RWPE1 (cell line): ENCODE data around the gene RAP1GAP2.

ENCODE experiments used
- CTCF ChIA-PET: fragments of 350-600 bp; sonication (Branson Sonifier 250); formaldehyde crosslinking; extraction: SDS; loops from one replicate; lab custom pipeline; 2021; lab: Yijun Ruan, JAX
- POLR2A ChIA-PET: fragments of 400-600 bp; formaldehyde crosslinking; extraction: SDS; loops from one replicate; lab custom pipeline; 2020; ENCODE audit warnings: antibody characterized with exemption; ENCODE audit not compliant: low non-redundant PET; lab: Yijun Ruan, JAX
- DNase-seq: peaks from one replicate; pipeline ENCODE4 v3.0.0; 2012; ENCODE audit warnings: low spot score
- H3K27ac ChIP-seq: fragments of 450-650 bp; 2 replicates; pipeline ENCODE4 v1.5.1; 2017
- TF ChIP-seq, protein P1 (sequence below): fragments of 450-650 bp; conservative IDR thresholded peaks from 2 replicates; pipeline ENCODE4 v1.5.1; 2017; ENCODE audit warnings: low read depth, mild to moderate bottlenecking

The RAP1GAP2 gene

DNA sequence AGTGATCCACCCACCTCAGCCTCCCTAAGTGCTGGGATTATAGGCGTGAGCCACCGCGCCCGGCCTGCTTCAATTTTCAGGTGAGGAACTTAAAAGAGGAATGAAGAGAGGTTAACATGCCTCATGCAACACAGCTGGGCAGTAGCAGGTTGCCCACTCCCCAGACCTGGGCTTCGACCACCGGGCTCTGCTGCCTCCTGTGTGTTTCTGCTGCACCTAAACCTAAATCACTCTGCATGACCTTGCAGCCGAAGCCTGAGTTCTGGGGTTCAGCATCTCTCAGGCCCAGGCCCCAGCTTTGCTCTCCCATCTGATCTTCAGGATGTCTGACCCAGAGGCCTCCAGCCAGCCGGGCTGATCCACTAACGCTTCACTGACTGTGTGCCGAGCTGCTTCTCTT is 154.6 kb downstream of the RAP1GAP2 start:
- TF ChIP-seq, protein P1, sequence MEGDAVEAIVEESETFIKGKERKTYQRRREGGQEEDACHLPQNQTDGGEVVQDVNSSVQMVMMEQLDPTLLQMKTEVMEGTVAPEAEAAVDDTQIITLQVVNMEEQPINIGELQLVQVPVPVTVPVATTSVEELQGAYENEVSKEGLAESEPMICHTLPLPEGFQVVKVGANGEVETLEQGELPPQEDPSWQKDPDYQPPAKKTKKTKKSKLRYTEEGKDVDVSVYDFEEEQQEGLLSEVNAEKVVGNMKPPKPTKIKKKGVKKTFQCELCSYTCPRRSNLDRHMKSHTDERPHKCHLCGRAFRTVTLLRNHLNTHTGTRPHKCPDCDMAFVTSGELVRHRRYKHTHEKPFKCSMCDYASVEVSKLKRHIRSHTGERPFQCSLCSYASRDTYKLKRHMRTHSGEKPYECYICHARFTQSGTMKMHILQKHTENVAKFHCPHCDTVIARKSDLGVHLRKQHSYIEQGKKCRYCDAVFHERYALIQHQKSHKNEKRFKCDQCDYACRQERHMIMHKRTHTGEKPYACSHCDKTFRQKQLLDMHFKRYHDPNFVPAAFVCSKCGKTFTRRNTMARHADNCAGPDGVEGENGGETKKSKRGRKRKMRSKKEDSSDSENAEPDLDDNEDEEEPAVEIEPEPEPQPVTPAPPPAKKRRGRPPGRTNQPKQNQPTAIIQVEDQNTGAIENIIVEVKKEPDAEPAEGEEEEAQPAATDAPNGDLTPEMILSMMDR, result no peak
- POLR2A ChIA-PET, result no interaction called here
- CTCF ChIA-PET, result interaction anchor here (0.7 kb wide), 1 partner anchor 32 kb away, joined by 4 read pairs; no protein-coding TSS in a partner anchor
- no peak for DNase-seq
- peak overlapping the region; percentile 83 for H3K27ac ChIP-seq

DNA sequence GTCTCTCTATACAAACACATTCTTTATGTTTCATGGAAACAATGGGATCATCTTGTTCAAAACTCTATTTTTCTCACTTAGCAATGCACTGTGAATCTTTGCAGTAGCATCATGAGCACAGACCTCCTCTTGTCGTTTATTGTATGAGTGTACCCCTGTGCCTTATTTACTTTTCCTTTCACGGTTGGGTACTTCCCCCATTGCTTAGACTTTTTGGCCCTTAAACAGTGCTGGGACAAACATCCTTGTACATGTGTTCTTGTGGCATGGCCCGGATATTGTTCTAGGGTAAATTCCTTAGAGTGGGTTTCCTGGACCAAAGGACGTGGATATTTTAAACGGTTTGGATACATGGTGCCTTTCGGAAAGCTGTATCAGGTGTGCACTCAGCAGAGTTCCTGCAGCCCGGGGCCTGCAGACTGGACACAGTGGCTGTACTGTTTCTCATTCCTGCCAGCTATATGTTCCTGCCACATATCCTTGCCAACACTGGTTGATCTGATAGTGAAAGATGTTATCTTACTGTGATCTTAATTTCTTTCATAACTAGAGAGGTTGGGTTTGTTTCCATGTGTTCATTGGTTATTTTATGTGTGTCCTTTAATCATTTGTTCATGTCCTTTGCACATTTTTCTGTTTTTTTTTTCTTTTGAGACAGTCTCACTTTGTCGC is 156.1 kb downstream of the RAP1GAP2 start:
- POLR2A ChIA-PET, result no interaction called here
- TF ChIP-seq, protein P1, result no peak
- CTCF ChIA-PET, result interaction anchor here (0.7 kb wide), 1 partner anchor 27 kb away, joined by 3 read pairs; no protein-coding TSS in a partner anchor
- DNase-seq, result no peak
- 0 out of 2 replicates have a peak overlapping the region, but pooled peaks have one; percentile 14 for H3K27ac ChIP-seq

DNA sequence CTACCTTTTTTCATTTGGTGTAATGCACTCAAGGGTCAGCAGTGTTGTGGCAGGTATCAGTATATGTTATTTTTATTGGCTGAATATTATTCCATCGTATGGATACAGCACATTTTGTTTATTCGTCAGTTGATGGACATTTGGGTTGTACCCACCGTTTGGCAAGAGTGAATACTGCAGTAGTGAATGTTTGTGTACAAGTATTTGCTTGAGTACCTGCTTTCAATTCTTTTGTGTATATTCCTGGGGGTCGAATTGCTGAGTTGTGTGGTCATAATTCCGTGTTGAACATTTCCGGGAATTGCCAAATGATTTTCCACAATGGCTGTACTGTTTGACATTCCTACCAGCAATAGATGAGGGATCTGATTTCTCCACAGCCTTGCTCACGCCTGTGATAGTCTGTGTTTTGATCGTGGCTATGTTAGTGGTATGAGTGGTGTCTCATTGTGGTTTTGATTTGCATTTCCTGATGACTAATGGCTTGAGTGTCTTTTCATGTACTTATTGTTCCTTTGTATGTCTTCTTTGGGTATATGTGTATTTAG is 158.7 kb downstream of the RAP1GAP2 start:
- H3K27ac ChIP-seq, result peak overlapping the region; percentile 86
- POLR2A ChIA-PET, result no interaction called here

DNA sequence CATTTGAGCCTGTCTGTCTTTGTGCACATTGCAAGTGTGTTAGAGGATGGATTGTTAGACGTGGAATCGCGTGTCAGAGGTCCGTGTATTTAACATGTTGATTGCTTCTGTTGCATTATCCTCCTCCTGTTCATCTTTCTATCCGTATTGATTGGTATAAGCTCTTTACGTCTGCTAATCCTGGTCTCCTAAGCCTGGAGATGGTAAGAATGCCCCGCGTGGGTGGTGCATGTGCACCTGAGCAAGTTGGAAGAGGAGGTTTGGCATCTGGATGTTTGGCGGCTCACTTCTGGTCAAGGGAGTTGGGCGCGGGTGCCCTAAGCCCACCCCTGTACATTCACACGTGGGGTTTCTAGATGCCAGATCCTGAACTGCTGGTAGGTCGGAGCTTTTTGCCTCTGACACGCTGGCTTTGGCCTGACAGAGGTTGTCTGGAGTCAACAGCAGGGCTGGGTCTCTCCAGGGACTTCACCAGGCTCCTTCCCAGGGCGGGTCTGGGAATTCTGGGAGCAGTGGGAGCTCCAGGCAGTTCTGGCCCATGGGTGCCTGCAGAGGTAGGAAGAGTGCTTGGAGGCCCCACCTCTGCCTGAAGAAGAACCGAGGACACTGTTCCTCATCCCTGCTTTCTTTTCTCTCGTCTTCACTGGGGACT is 159.8 kb downstream of the RAP1GAP2 start:
- H3K27ac ChIP-seq, result peak overlapping the region; percentile 97
- ChIA-PET POLR2A (no interaction called here), CTCF (interaction anchor here (0.6 to 0.7 kb wide), 5 partner anchors 25 to 1087 kb away, joined by 3 to 6 read pairs (median 3); no protein-coding TSS in a partner anchor)
- TF ChIP-seq, protein P1, result no peak
- DNase-seq, result no peak

More for the DNA sequence above, 158.7 kb downstream of the RAP1GAP2 start:
- peak; percentile 86 for DNase-seq
- CTCF ChIA-PET, result no interaction called here
- TF ChIP-seq, protein P1, result no peak

DNA sequence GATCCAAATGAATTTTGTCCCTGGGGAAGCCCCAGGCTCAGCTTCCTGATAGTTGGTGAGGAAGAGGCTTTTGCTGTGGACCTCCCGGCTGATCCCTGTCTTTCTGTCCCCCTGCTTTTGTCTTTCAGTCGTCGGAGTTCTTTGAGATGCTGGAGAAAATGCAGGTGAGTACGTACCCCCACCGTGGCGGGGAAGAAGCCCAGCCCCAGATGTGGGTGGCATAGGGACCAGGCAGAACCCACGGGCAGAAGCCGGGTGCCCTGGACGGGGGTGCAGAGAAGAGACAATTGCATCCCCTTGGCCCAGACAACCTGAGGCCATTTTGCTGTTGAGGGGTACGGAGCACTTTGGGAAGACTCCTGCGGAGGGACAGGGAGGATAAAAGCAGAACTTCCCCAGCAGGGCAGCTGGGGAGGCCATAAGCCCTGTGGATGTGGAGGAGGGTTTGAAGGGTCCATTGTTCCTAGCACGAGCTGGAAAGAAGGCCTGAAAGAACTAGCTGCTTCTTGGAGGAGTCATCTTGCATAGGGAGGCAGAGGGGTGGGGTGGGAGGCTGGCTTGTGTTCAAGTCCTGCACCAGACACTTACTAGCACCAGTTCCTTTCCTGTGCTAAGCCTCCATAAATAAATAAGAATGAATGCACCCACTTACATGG is 161.5 kb downstream of the RAP1GAP2 start:
- ChIA-PET POLR2A (no interaction called here), CTCF (no interaction called here)
- TF ChIP-seq, protein P1, result no peak
- DNase-seq, result no peak
- peak overlapping the region; percentile 97 for H3K27ac ChIP-seq

DNA sequence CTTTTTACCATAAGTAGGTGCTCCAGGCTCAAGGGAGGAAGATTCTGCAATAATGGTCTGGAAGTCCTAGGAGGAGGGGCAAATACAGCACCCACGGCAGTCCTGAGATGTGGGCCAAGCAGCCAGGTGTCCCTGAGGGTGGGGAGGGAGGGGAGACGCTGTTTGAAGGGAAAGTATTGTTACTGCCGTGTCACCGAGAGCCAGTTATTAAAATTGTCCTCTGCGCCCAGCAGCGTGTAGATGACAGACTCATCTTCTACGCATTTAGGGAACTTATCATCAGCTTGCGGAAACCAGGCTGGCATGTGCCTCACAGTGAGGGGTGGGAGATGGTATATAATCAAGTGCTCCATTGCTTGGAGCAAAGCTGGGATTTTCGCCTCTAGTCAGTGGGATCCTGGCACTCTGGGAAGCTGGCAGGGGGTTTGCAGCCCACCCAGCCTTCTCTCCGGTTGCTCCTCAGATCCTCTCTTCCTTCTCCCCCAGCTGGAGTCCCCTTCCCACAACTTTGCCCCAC is 162.5 kb downstream of the RAP1GAP2 start:
- ChIA-PET CTCF (no interaction called here), POLR2A (no interaction called here)

More for the DNA sequence above, 162.5 kb downstream of the RAP1GAP2 start:
- DNase-seq, result no peak
- TF ChIP-seq, protein P1, result no peak
- peak overlapping the region; percentile 97 for H3K27ac ChIP-seq
